Epithelial cell of prostate (primary cell): ENCODE measurements around the gene PARP12.

ENCODE experiments used
- DNase-seq: peaks from one replicate; pipeline ENCODE4 v3.0.0-alpha.2; 2011; ENCODE audit warnings: low read depth, low spot score
- H3K27ac ChIP-seq: fragments of 450-650 bp; 2 replicates; pipeline ENCODE4 v1.5.1; 2017; ENCODE audit warnings: mild to moderate bottlenecking

PARP12 gene

DNA sequence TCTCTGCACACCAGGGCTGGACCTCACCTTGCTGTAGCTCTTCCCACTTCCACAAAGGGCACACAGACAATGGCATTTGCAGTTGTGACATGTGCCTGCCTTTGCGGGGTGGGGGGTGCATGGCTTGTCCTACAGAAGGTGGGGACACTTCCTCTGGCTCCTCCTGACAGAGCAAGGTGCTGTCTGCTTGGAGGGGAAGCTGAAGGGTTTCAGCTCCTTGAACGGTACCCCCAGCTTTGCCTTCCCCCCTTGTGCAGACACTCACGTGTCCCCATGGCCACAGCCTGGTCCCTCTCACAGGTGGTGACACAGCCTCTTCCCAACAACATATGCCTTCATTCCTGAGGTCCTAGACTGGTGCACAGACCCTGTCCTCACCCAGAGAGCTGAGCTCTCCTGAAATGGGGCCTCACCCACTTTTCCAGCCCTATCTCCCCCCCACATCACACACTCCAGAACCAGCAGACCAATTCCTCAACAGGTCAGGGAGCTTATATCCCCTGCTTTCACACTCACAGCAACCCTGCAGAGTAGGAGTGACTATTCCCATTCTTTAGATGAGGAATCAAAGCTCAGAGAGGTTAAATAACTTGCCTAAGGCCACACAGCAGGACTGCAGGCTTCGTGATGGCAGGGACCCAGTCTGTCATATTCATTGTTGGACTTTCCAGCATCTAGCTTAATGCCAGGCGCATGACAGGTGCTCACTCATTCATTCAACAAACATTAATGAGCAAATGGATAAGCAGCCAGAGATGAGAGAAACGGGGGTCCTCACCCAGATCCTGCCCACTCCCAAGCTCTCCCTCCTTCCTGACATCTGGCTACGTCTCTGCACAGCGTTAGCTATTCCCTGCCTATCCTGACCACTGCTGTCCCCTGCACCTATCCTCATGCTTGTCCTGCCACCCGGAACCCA is 44.4 kb downstream of the PARP12 start:
- DNase-seq = no peak
- no peak overlapping the region for H3K27ac ChIP-seq

DNA sequence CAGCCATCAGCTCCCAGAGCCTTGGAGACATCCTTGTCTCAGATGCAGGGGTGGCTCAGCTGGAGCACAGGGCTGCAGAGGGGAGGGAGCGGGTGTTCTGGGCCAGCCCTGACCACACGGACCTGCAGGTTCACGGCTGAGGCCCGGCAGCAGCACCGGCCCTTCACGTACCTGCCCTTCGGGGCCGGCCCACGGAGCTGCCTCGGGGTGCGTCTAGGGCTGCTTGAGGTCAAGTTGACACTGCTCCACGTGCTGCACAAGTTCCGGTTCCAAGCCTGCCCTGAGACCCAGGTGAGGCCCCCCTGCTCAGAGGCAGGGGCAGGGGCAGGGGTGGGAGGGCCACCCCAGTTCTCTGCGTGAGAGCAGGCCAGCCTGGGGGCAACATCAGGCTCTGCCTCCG is 45.2 kb downstream of the PARP12 start:
- H3K27ac ChIP-seq = no peak overlapping the region
- no peak for DNase-seq

DNA sequence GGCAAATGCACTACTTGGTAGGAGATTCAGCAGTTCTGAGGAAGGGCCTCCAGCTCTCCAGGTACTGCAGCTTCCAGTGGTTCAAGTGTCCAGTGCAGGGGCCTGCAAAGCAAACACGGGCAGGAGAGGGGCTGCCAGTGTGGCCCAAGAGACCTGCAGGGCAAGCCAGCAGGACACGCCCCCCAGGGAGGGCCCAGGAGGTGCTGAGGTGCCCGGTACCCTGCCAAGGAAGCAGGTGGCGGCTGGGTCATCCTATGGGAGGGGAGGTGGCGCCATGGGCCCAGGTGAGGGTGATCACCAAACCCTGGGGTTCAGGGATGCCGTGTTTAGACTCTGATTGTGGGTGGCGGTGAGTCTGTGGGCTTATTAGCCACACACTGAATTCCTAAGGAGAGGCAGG is 45.7 kb downstream of the PARP12 start:
- H3K27ac ChIP-seq = no peak overlapping the region
- no peak for DNase-seq

DNA sequence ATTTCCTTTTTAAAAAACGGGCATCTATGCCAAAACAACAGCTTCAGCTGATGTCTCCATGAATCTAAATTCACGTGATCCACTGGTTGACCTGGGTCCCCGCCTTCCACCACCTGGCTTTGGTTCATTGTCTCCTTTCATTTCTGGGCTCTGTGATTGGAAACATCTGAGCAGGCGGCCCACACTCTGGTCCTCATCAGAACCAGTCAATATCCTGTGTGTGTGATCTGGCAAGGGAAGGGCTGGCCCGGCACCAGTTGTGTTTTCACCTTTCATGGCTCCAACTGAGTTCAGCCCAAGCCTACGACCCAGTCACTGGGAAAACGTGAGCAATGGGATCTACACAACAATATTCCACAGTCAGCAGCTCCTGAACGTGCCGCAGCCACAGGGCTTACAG is 46.2 kb downstream of the PARP12 start:
- no peak overlapping the region for H3K27ac ChIP-seq
- DNase-seq = no peak

DNA sequence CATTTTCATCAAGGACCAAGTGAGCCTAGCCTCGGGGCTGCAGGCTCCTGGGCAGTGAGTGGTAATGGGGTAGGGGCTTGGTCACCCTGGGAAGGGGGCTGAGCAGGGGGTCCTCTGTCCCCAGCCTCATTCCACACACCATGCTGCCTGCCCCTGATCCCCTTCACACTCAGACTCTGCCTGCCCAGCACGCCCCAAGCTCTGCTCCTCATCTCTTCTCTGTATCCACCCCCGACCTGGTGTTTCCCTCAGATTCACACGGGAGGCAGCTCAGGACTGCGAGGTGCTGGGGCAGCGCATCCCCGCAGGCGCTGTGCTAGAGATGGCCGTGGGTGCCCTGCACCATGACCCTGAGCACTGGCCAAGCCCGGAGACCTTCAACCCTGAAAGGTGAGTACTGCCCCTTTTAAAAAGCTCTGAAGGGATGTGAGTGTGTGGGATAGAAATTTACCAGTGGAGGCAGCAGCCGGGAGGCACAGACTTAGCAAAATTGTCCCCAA is 47.2 kb downstream of the PARP12 start:
- no peak for DNase-seq
- no peak overlapping the region for H3K27ac ChIP-seq

DNA sequence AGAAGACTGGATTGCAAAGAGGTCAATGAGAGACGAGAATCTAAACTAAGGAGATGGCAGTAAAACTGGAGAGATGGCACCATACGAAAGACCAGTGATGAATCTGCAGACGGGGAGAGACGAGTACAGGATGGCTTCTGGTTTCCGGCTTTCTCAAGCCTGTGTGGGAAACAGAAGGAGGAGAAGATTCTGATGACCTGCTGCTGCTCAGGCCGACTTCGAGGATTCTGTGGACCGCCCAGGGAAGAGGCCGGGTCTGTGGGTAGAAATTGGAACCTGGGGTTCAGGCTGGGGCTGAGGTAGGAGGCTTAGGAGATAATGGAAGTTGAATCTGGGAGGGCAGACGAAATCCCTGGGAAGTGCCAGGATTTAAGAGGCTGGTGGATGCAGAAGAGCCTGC is 48.6 kb downstream of the PARP12 start:
- H3K27ac ChIP-seq = no peak overlapping the region
- no peak for DNase-seq

DNA sequence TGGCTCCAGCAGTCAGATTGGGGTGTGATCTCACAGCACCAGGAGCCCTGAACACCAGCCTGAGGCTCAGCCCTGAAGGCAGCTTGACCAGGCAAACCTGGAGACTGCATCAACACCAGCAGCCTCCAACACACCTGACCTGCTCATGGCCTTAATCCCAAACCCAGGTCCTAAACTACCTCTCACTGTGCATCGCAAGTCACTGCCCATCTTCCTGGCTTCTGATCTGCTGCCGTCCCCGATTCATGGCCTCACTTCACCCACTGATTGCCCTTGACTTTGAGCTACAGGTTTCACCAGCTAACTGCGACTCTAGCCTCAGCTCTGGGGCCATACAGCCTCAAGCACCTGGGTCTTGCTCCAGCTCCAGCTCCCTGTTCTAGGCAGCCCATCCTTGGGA is 49.1 kb downstream of the PARP12 start:
- DNase-seq = no peak
- no peak overlapping the region for H3K27ac ChIP-seq

DNA sequence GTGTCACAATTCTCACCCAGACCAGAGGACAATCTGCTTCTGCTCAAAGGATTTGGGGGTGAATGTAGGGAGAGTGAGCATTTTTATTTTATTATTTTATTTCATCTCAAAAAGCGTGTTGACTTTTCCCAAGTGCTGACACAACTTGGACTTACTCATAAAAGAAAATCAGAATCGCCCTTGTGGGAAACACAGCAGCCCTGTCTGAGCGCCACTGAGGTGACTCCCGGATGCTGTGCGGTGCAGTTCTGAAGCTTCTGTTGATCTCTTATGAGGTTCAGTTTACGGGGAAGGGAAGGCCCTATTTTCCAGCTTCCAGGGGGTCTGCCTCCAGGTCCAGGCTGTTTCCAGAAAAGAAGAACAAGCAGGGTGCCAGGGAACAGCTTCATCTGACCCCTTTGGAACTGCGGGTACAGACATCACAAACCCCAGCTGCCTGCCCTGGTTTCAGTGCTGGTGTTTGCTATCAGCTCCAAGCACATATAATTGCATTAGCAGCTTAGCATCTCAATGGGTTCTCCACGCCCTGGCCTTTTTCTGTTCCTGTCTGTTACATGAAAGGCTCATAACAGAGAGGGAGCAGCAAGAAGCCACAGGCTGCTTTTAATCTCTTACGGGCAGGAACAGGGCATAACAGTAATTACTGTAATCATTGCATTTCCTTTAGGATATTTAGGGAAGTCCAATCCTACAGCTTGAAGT is 52.4 kb downstream of the PARP12 start:
- no peak overlapping the region for H3K27ac ChIP-seq
- DNase-seq = no peak

DNA sequence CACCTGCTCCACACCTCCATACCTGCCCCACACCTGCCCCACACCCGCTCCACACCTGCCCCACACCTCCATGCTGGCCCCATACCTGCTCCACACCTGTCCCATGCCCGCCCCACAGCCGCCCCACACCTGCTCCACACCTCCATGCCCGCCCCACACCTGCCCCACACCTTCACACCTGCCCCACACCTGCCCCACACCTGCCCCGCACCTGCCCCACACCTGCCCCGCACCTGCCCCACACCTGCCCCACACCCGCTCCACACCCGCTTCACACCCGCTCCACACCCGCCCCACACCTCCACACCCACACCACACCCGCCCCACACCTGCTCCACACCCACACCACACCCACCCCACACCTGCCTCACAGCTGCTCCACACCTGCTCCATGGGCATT is 53.0 kb downstream of the PARP12 start:
- no peak overlapping the region for H3K27ac ChIP-seq
- DNase-seq = no peak

DNA sequence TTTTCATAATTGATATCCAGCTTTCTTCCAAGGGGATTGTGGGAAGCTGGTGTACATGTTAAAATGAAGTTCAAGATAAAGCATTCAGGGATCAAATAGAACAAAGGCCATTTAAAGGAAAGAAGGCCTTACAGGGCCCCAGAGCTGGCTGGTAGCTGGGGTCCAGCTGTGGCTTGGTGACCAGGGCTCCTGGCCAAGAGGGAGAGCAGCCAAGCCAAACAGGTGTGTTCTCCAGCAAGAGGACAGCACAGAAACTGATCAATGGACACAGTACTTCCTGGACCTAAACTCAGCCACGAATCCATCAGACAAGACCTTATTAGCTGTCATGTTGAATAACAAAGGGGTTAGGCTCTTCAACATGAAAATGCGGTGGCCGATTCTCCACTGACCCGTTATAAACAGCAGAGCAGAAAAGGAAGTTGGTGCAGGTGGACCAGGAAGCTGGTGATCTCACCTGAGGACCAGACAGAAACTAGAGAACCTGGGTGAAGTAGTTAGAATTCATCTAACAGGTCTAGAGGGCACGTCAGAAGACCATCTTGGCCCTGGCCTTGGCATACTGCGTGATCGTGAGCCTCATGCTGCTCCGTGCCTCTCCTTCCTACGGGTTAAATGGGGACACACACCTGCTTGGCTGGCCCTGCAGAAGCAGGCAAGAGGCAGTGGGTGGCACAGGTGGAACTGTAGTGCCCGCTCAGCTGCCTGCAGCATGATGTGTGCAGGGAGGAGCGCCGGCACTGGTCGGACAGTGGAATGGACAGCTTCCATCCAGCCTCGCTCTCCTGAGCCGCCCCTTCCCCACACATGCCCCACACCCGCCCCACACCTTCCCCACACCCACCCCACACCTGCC is 53.8 kb downstream of the PARP12 start:
- no peak overlapping the region for H3K27ac ChIP-seq
- no peak for DNase-seq

DNA sequence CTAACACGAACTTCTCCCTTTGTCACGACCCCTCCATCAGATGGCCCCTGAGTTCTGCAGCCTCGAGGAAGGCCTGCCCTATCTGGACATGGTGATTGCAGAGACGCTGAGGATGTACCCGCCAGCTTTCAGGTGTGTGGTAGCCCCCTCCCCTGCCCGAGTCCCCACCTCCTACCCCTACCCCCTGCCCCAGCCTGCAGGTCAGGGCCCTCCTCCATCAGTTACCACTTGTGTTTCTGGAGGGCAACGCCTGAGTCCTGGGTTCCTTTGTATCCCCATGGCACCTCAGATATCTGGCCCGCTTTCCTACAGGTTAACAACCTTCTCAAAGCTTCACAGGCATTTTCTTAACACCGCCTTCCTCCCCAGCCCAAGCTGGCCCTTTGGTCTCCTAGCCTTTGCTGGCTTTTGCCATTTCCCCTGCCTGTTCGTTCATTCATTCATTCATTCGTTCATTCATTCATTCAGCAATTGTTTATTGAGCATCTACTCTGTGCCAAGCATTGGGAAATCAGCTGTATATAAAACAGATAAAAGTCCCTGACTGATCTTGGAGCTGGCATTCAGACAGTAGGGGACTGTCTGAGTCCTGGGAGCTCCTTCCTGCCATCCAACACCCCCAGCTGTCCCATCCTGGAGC is 55.6 kb downstream of the PARP12 start:
- no peak overlapping the region for H3K27ac ChIP-seq
- no peak for DNase-seq

DNA sequence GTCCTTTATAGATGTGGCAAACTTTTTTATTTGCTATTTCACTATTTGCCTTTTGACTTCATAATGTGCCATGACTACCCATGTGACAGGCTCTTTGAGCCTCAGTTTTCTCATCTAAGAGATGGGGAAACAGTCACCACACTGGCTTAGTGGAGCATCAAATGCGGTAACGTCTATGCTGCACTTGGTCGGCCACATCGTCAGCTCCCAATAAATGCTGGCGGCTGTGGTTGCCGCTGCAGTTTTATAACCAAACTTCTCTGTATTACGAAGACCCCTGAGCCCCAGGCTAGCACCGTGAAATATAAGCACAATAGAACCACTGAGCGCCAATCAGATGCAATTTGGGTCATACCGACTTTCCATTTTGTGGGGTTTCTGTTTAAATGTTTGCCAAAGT is 56.2 kb downstream of the PARP12 start:
- DNase-seq = no peak
- no peak overlapping the region for H3K27ac ChIP-seq

DNA sequence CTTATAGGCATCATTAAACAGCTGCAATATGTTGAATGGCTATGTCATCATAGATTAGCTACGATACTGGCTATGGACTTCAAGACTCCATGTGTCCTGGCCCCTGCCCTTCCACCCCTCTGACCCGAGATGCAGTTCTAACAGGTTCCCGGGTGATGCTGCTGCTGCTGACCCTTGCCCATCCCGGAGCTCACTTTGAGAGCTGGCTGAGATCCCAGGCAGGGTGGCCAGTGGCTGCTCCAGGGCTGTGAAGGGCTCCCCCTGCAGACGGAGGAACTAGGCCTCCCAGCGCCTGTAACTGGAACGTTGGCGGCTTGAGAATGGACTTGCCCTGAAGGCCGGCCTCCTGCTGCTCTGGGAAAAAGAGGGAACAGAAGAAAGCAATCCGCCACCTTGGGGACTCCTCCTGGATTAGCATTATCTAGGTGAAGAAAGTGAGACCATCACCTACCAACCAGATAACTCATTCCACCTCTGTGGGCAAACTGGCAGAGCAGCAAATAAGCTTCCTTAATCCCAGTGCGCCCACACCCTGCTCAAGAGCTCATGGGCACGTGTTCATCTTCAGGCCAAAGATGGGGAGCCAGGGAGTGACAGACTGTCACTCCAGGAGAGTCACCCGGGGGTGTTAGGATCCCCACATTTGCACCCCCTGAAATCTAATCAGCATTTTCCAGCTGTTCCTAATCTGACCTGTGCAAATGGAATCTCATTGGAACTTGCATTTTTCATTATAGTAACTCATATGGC is 56.8 kb downstream of the PARP12 start:
- no peak for DNase-seq
- H3K27ac ChIP-seq = no peak overlapping the region

DNA sequence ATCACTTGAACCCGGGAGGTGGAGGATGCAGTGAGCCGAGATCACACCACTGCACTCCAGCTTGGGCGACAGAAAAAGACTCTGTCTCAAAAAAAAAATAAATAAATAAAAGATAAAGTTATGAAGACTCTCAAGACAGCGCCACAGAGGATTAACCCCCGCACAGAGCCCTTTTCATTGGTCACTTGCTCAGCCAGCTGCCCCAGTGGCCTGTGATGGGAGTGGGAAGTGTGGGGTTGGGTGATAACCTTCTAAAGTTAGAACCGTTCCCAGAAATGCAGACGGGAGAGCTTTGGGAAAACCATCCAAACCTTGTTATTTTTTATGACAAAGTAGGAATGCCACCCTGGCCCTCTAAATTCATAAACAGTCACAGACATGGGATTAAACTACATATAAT is 57.4 kb downstream of the PARP12 start:
- no peak for DNase-seq
- no peak overlapping the region for H3K27ac ChIP-seq

DNA sequence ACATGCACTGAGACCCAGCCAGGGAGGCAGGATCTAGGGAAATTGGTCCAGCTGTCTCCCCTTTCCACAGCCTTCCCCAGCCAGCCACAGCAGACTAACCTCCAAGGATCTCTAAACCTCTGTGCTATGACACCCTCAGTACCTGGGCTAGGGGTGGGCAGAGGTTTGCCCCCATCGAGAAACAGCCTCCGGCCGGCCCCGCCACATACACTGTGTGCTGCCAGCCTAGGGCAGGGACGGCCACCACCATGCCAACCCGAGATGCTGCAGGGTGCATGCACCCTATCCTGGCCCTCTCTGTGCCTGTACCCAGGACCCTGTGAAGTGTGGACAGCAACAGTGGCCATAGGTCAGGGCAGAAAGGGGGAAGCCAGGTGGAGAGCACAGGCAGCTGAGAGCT is 58.1 kb downstream of the PARP12 start:
- H3K27ac ChIP-seq = no peak overlapping the region
- DNase-seq = no peak

DNA sequence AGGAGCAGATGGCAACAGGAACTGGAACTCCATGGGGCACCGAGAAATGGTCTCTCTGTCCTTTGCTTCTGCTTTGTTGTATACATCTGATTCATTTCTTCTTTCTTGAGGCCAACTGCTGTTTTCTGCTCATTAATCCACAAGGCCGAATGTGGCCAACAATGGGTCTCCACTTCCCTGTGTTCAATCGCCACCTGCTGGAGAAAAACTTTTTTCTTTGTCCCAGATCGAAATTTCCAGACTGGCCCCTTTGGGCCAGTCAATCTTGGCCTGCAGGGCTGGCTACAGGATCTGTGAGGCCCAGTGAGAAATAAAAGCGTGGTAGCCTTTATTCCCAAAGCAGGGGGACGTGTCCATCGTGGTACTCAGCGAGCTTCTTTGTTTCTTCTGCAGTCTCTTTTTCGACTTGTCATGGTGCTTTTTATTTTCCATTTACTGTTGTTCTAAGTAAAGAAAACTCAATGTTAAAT is 58.8 kb downstream of the PARP12 start:
- H3K27ac ChIP-seq = no peak overlapping the region
- no peak for DNase-seq

DNA sequence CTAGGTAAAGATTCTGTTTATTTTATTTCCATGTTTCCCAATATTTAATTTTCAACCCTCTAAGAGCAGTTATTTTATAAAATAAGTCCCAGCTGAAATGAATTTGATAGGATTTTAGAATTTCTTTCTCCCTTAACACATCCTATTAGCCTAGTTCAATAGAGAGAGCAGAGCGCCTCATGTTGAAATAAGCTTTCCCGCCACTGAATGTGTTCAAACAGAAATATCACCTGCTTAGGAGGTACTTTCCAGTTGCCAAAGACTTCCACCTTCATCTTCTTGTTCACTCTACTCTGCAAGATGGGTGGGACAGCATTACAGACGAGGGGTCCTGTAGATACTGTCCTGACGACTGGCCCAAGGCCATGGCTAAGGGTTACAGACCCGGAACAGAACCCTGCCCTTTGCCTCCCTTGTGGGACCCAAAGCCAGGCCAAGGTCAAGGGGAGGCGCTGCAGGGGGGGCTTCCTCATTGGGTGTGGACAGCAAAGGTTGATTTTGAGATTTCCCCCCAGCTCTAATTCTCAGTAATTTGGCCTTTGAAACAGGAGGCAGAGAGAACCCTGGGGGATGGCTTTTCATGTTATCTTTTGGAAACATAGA is 62.0 kb downstream of the PARP12 start:
- no peak overlapping the region for H3K27ac ChIP-seq
- DNase-seq = no peak

DNA sequence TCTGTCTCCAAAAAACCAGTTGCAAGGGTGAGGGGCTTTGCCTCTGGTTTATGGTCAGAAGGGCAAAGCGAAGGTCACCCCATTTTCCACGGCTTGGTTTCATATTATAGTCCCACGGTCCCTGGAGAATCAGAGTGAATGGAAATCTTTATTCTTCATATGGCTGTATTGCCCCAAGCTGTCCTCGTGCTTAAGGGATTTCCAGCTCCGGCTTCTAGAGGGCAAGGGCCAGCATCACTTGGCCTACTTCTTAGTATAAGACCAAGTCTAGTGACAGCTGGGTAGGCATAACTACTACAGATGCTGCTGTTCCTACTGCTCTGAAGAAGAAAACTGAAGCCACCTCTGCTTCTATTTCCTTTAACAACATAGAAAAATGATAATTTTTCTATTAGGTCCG is 63.2 kb downstream of the PARP12 start:
- no peak overlapping the region for H3K27ac ChIP-seq
- no peak for DNase-seq

DNA sequence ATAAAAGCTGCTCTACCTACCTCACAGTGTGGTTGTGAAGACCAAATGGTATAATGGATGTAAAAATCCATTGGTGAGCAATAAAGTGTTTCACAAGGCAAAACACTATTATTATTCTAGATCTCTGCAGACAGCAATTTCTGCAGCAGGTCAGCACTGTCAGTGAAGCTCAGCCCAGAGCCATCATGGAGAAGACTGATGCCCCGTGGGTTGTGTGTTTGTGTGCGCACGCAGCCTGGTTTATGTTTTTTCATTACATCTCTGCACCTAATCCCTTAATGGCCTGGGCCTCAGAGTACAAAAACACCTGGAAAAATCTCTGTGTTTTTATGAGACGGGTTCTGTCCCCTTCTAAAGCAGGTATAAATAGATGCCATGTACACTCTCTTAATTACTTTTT is 64.2 kb downstream of the PARP12 start:
- no peak for DNase-seq
- no peak overlapping the region for H3K27ac ChIP-seq
